GM21825 (cell line): ENCODE measurements around the gene ARL11.
"Not testable (repeated sequence)": the region's sequence is repeated elsewhere in the genome, so short reads cannot be mapped to it uniquely, and the experiment has no call there.

ENCODE experiments used
- ATAC-seq: cut with Tn5 transposase; IDR thresholded peaks from one replicate; pipeline ENCODE4 v1.9.1; 2021; ENCODE audit warnings: mild to moderate bottlenecking, moderate library complexity; ENCODE audit not compliant: unreplicated experiment

Gene ARL11

DNA sequence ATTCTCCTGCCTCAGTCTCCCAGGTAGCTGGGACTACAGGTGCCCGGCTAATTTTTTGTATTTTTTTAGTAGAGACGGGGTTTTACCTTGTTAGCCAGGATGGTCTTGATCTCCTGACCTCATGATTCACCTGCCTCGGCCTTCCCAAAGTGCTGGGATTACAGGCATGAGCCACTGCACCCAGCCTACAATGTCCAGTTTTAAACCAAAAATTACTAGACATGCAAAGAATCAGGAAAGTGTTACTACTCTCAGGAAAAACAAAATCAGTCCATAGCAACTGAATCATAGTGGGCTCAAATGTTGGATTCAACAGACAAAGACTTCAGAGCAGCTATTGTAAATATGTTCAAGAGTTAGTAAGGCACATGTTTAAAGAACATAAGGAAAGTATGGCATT is 16.3 kb upstream of the ARL11 start:
- ATAC-seq = not testable (repeated sequence)

DNA sequence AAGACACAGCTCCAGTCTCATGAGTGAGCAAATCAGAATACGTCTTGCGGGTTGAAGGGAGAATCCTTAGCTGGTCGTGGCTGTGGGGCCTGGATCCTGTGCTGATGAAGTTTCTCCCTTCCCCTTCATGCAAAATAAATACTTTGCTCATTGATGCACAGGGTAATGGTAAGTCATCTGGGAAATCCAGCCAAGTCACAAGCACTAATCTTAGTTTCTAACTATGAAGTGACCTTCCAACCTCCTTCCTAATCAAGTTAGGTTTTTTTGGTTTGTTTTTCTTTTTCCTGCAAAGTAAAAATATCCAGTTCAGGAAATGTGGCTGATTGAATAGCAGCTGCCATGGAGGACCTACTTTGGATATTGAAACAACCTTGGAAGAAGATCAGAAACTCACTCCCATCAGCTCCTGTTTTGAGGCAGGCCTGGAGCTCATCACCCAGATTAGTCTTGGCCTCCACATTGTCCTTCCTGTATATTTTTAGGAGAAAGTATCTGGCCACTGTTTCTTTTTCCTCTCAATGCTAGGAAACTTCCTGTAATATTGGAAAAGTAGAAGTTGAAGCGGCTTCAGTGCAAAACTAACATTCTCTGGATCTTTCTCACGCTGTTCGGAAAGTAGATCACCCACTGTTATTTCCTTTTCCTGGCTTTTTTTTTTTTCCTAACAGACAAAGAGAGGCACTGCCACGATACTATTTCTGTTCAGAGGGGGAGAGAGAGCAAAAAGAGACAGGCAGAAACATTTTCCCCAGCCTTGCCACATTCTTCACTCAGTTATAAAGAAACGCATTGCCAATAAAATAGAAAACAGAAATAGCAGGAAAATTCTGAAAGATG is 12.3 kb upstream of the ARL11 start:
- ATAC-seq = no peak

DNA sequence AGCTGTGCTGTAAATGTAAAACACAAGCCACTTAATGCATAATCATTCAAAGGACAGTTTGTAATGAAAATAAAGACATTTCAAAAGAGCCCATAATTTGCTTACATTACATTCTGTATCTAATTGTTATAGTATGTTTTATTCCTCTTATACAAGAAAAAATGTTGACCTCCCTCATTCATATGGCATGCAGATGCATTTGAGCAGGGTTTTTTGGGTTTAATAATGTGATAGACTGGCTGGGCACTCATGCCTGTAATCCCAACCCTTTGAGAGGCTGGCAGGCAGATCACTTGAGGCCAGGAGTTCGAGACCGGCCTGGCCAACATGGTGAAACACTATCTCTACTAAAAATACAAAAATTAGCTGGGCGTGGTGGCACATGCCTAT is 11.6 kb upstream of the ARL11 start:
- ATAC-seq = no peak

DNA sequence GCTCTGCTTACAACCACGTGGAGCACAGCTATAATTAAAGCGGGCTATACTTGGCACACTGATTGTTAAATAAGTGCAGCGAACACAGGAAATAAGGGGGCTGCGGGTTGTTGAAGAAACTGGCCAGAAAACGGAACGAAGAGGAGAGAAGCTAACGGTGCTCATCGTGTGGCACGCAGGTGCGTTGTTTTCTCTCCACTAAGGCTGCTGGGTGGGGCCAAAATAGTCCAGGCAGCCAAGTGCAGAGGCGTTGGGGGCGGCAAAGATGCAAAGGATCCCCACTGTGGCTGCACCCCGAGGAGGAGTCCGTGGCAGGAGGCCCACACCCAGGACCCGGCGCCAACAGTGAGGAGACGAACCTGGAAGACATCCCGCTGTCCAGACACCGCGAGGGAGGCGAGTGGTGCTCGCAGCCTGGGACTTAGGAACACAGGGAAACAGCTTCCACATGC is 8.1 kb upstream of the ARL11 start:
- no peak for ATAC-seq

DNA sequence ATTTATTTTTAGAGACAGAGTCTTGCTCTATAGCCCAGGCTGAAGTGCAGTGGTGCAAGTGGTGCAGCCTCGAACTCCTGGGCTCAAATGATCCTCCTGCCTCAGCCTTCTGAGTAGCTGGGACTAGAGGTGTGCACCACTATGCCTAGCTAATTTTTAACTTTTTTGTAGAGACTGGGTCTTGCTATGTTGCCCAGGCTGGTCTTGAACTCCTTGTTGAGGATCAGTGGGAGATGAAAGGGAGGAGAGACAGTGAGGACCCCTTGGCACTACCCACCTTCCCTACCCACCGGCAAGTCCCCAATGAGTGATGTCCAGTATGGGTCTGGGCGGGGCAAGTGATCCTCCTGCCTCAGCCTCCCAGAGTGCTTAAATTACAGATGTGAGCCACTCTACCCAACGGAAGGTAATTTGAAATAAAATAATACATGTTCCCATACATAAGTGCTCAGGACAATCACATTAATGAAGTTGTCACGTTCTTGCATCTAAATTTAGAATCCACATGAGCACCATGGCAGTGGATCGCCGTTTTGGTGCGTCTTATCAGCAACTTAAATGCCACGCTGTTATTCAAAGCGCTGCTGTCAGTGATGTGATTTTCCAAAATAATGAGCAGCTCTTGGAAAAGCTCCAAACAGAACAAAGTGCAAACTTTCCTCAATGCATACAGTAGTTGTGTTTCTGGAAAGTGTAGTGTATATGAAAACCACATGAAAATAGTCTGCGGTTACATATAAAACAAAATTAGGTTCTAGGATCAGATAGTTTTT is 5.9 kb upstream of the ARL11 start:
- no peak for ATAC-seq

DNA sequence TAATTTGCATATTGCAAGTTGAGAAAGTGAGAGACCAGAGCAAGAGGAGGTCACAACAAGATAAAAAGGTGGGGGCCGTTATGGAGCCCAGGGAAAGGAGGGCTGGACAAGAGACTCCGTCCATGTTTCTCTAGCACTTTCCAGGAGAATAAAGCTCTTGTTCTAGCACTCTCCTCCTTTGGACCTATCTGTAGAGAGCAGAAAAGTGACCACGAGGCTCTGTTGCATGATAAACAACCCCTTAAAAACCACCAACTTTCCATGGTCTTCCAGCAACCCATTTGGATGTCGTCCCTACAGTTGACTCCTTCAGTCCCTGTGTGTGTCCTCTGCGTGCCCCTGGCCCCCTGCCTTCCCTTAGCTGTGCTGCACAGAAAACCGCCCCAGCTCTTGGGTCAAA is 4.1 kb upstream of the ARL11 start:
- no peak for ATAC-seq

DNA sequence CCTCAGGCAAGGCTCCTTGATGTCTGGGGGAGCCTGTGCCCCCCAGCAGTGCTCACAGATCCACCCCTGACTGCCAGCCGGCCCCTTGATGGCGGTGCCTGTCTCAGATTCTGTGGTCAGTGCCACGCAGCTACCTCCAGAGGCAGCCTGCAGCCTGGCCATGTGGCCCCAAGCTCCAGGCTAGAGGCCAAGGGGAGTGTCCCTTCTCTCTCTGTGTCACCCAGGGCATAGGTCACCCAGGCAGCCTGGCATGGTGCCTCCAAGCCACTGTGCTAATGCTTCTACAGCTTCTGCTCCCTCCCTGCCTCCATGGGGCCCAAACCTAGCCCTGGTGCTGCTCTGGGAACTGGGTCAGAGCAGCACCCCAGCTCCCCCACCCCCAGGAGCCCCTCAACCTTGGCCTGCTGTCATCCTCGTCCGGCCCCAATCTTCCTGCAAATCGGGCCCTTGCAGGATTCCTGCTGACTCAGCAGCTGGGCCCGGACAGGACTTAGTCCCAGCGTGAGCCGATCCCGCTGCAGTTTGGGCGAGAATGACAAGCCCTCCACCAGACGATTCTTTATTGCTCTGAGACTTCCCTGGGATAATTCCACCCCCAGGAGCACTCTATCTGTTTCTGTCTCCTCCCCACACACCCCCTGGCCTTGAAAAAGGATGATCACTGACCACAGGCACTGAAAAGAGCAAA is 2.8 kb upstream of the ARL11 start:
- no peak for ATAC-seq

DNA sequence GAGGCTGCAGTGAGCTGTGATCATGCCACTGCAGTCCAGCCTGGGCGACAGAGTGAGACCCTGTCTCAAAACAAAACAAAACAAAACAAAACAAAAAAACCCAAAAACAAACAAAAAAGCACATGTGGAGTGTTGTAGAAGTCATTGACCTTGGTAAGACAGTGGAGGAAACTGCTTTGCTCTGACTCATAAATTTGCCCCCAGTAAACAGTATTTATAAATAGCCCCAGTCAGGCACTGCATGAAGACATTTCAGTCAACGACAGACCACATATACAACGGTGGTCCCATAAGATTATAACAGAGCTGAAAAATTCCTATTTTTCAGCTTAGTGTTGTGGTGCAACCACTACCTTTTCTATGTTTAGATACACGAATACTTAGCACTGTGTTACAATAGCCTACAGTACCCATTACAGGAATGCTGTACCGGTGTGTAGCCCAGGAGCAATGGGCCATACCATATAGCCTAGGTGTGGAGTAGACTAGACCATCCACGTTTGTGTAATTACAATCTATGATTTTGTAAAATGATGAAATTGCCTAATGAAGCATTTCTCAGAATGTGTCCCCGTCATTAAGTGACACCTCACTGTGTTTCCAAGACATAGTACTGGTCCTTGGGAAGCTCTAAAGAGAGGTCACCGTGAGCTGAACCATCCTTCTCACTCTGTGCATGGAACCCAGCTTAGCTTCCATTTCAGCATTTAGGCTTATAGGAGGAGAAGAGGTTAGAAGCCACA is 1.1 kb downstream of the ARL11 start:
- ATAC-seq = no peak

DNA sequence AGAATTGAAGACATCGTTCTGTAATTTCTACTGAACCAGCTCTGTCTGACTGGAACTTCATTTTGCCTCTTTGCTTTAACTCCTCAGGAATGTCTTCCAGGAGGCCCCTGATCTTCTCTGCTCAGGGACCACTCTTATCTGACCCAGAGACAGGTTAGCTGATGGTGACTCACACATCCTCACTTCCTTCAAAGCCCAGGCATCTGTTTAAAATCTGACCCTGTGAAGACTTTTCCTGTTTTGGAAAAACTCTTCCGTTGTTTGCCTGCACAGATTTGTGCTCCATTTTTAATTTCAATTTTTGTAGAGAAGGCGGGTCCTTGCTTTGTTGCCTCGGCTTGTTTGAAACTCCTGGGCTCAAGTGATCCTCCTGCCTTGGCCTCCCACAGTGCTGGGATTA is 1.6 kb downstream of the ARL11 start:
- ATAC-seq = no peak

DNA sequence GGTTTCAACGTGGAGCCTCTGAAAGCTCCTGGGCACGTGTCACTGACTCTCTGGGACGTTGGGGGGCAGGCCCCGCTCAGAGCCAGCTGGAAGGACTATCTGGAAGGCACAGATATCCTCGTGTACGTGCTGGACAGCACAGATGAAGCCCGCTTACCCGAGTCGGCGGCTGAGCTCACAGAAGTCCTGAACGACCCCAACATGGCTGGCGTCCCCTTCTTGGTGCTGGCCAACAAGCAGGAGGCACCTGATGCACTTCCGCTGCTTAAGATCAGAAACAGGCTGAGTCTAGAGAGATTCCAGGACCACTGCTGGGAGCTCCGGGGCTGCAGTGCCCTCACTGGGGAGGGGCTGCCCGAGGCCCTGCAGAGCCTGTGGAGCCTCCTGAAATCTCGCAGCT is 2.3 kb downstream of the ARL11 start:
- no peak for ATAC-seq

DNA sequence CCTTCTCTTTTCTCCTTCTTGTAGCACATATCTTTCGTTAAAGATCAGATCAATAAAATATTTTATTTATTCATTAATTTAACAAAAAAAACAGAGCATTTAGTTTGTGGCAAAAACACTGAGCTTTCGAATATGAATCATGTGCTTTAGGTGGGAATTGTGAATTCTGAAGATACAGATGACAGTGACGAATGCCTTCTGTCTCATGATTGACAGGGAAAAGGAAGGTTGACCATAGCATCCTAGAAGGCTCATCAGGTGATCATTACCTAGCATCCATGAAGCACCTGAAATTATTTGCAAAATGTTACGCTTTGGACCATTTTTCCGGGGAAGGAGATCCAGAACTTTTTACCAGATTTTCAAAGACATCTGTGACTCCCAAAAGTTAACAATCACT is 3.8 kb downstream of the ARL11 start:
- no peak for ATAC-seq

DNA sequence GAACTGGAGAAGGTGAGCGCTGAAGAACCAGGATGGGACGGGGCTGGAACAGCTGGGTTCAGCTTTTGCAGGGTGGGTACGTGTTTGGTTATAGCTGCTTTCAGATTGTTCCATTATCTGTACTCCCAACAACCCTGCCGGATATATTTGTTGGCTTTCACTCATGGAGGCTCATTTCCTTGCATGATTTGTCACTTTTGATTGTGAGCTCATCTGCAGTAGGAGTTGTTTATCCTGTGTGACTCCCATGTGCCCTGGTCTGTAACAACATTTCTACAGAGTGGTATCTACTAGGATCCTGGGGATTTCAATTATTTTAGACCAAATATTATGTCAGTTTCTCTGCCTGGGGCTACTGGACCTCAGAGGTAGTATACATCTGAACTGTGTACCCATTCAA is 5.4 kb downstream of the ARL11 start:
- ATAC-seq = no peak

DNA sequence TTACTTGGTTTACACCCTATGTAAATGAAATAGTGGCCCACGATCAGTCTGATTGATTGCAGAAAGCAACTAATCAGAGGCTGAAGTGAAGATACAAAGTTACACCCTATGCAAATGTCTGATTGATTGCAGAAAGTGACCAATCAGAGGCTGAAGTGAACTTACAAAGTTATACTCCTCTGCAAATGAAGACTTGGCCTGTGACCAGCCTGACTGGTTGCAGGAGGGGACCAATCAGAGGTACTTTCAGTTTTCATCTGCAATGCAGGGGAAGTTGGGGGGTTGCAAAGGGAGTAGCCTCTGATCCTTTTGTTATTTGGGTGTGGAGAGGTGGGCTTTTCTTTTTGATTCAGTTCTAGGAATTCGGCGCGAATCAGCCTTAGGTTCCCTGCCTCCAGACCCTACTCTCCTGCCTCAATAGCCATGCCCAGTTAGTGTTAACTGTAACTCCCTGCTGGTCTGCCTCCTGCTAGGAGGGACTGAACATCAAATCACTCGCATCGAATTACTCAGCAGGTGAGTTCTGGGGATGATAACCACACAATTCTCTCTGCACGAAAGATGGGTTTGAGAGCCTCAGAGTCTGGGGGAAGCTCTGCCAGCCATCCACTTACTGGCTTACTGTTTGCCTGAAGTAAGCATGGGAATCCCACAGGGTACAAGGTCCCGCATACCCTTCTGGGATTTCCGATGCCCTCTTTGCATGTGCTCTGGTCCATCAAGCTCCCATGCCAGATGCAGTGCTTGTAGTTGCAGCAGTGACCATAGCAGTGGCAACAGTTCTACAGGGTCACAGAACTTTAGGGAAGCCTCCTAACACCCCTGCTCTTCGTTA is 7.5 kb downstream of the ARL11 start:
- ATAC-seq = peak; percentile 48

DNA sequence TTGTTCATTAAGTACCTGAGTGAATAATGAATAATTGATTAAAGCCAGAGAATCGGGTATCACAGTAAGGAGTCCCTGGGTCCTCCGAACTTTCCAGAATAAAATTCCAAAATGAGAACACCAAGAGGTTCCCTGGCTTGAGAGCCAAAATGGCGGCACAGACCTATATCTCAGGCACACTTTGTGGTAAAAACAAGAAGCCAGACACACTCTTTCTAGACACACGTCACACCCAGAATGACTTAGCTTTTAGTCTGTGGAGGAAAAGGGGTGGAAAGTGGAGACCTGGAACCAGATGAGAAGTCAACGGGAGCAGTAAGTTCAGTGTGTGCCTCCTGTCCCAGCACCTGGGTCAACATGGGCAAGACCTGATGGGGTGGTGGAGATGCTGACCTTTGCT is 8.4 kb downstream of the ARL11 start:
- ATAC-seq = no peak

DNA sequence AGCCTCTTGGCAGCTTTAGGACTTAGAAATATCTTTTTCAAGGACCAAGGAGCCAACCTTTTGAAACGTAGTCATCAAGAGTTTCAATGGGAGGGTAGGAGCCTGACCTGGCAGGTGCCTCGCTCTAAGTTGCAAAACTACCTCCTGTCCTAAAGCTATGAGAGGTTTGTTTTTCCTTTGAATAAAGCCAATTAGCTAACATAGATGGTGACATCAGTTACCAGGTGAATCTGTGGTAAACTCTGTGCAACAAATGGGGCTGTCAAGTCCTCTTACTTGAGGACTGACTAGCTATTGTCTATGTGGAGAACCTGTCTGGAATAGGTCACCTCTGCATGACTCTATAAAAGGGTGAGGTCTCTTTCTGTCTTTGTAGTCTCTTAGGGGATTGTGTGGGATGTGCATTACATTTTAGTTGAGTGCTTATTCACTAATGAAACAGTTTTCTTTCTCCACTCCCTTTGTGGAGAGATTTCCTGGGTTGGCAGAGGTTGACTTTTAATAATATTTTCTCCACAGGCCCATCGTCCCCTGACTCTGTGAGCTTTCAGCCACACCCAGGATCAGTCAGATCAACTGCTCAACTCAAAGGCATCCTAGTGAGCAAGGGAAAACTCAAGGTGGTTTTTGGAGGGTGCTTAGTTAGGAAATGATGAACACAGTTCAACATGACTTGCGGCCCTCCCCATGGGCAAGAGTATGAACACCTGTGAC is 9.9 kb downstream of the ARL11 start:
- ATAC-seq = no peak

DNA sequence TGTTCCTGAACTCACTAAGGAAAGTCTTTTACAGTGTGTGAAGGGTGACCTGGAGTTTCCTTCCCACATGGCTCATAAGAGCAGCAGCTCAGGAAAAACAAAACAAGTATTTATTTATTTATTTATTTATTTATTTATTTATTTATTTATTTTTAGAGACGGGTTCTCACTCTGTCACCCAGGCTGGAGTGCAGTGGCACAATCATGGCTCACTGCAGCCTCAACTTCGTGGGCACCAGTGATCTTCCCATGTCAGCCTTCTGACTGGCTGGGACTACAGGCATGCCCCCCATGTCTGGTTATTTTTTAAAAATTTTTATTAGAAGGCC is 10.4 kb downstream of the ARL11 start:
- no peak for ATAC-seq

DNA sequence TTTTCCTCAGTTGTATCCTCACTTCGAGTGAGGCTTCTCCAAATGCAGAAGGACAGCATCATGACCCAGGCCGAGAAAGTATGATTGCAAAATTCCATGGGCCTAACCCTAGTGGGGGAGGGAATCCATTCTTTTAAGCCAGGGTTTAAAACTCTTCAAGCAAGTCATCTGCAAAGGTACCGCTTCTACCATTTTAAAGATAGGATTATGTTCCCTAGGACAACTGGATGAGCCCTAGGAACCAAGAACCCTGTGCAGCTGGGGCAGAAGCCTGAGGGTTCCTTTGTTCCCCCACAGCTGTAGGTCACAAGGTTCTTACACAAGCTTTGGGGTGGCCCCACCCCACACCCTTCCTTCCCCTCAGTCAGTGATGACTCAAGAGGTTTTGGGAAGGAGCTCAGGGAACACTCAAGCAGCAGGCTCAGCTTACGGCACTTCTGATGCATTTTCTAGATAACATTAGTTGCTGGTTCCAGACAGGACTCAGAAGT is 13.5 kb downstream of the ARL11 start:
- ATAC-seq = no peak

DNA sequence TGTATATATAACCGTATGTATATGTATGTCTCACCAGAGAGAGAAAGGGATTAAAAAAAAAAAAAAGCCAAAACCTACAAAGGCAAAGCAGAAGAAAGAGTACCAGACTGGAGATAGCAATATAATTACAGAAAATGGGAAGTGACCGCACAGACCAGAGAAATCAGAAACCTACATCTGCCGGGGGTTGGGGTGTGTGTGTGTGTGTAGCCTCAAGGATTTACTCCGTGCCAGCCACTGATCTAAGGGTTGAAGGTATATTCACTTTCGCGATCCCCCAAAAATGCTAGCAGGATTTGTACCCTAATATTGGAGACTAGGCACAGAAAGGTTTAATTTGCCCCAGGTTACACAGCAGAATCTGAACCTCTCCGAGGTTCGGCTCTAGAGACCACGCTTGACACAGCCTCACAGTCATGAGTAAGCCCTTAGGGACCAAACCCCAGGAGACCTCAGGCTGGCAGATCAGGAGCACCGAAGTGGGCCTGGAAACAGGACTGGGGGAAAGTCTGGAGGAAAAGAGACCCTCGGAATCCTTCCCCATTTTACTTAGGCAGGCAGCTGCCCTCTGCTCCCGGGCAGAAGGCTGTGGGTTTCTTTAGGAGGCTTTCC is 14.8 kb downstream of the ARL11 start:
- peak; percentile 64 for ATAC-seq

DNA sequence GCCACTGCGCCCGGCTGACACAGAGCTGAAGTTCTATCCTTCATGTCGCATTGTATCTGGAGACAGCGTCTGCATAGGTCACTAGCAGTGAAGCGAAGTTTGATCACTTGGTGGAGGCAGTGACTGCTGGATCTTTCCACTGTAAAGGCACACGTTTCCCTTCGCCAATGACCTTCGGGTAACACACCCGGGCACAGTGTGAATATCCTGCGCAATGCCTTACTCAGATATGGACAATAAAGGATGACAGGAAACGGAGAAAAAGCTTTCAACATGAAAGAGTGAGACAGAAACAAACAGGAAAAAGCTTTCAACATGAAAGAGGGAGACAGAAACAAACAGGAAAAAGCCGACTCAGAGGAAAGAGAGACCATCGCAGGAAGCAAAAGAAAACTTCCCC is 17.1 kb downstream of the ARL11 start:
- no peak for ATAC-seq
